Activated CD4-positive, alpha-beta T cell treated with anti-CD3 and anti-CD28 coated beads, Interleukin-10, Interleukin-2, amounts not matched to agents 100 ng/mL and 50 ng/mL, durations not matched to agents 16 hours and 8 hours (primary cell): Measurements from ENCODE around the gene HNRNPA3.
"Not testable (repeated sequence)": the region's sequence is repeated elsewhere in the genome, so short reads cannot be mapped to it uniquely, and the experiment has no call there.

ENCODE experiments used
- DNase-seq: peaks from one replicate; pipeline ENCODE4 v3.0.0-alpha.2; 2020

Gene HNRNPA3

GRCh38 chr2:177257471-177257870, 44.9 kb downstream of the HNRNPA3 start:
- no peak for DNase-seq

GRCh38 chr2:177258059-177258458, 45.5 kb downstream of the HNRNPA3 start:
- no peak for DNase-seq

GRCh38 chr2:177260379-177260778, 47.8 kb downstream of the HNRNPA3 start:
- DNase-seq, result no peak

GRCh38 chr2:177261116-177262060, 48.8 kb downstream of the HNRNPA3 start:
- DNase-seq, result no peak

GRCh38 chr2:177262092-177262491, 49.5 kb downstream of the HNRNPA3 start:
- DNase-seq, result no peak

- no peak for DNase-seq
These were observed 50.4 kb downstream of the HNRNPA3 start for GRCh38 chr2:177262958-177263450.

- DNase-seq, result peak; percentile 94
These were observed 51.0 kb downstream of the HNRNPA3 start for GRCh38 chr2:177263451-177264208.

- peak; percentile 43 for DNase-seq
These were observed 51.7 kb downstream of the HNRNPA3 start for GRCh38 chr2:177264209-177264692.

GRCh38 chr2:177264693-177265587, 52.3 kb downstream of the HNRNPA3 start, which contains the start of gene NFE2L2:
NFE2L2 (minus strand) TSS chr2:177264727; CDS start chr2:177264576, 151 bp downstream.
- peak; percentile 94 for DNase-seq

- DNase-seq, result peak; percentile 67
These were observed 53.5 kb downstream of the HNRNPA3 start for GRCh38 chr2:177265824-177266817.

GRCh38 chr2:177266955-177267354, 54.4 kb downstream of the HNRNPA3 start:
- DNase-seq, result not testable (repeated sequence)

- DNase-seq, result no peak
These were observed 55.7 kb downstream of the HNRNPA3 start for GRCh38 chr2:177268187-177268871.

- DNase-seq, result no peak
These were observed 56.3 kb downstream of the HNRNPA3 start for GRCh38 chr2:177268901-177269300.

- no peak for DNase-seq
These were observed 57.9 kb downstream of the HNRNPA3 start for GRCh38 chr2:177270531-177270930.

GRCh38 chr2:177271981-177272666, 59.5 kb downstream of the HNRNPA3 start:
- DNase-seq, result no peak

- DNase-seq, result no peak
These were observed 60.2 kb downstream of the HNRNPA3 start for GRCh38 chr2:177272765-177273164.

GRCh38 chr2:177273408-177273807, 60.8 kb downstream of the HNRNPA3 start:
- DNase-seq, result no peak
